Measurements from ENCODE around the gene KIF2A.

GRCh38 chr5:62348723-62349481, 42.9 kb downstream of the KIF2A start:
- no peak for TF ChIP-seq ATF3 (IDR thresholded peaks at IDR 0.05; ENCODE audit: insufficient read depth, low read depth, low read length)
- no peak for TF ChIP-seq EP300 (IDR thresholded peaks at IDR 0.05; ENCODE audit: borderline replicate concordance in 1 of 2, low read depth in 2 of 2, low read length in 2 of 2)
- no peak for TF ChIP-seq CTCF (IDR thresholded peaks at IDR 0.05; ENCODE audit: control extremely low read depth in 1 of 3, insufficient read depth in 1 of 3, low read depth in 1 of 3, low read length in 3 of 3)
- no peak for TF ChIP-seq EZH2 (IDR thresholded peaks at IDR 0.05; ENCODE audit: low read depth, low read length, severe bottlenecking)
- no peak for TF ChIP-seq TAF7 (optimal IDR thresholded peaks at IDR 0.05; ENCODE audit: borderline replicate concordance, low read depth, low read length)
- no peak for TF ChIP-seq MAX (IDR thresholded peaks at IDR 0.05)
- TF ChIP-seq RFX5 (IDR thresholded peaks at IDR 0.05; ENCODE audit: borderline replicate concordance, low read depth, low read length), result no peak
- TF ChIP-seq RAD21 (IDR thresholded peaks at IDR 0.05 in 1 of 2, conservative IDR thresholded peaks at IDR 0.05 in 1 of 2; ENCODE audit: low read depth in 2 of 2, low read length in 2 of 2), result no peak
- no peak for TF ChIP-seq SUZ12 (IDR thresholded peaks at IDR 0.05; ENCODE audit: low read length)
- TF ChIP-seq NRF1 (IDR thresholded peaks at IDR 0.05; ENCODE audit: low read depth, low read length), result no peak
- TF ChIP-seq TEAD4 (IDR thresholded peaks at IDR 0.05; ENCODE audit: low read depth, low read length), result no peak
- no peak for TF ChIP-seq USF2 (IDR thresholded peaks at IDR 0.05; ENCODE audit: low read length)
- no peak for TF ChIP-seq POU5F1 (IDR thresholded peaks at IDR 0.05; ENCODE audit: low read depth, low read length)
- no peak for TF ChIP-seq HDAC2 (IDR thresholded peaks at IDR 0.05; ENCODE audit: borderline replicate concordance in 1 of 2, low read depth in 2 of 2, low read length in 2 of 2)

All from H1 (cell line).